K562 (cell line): Measurements from ENCODE around the gene PHEX.

Experiments used
- BACH1 ChIP-seq: fragments of 200-800 bp; sonication (Bioruptor generic); IDR thresholded peaks from 2 replicates; pipeline ENCODE4 v1.6.1; 2016; ENCODE audit warnings: missing genetic modification characterization, missing compliant biosample characterization
- CREB1 ChIP-seq, 2 experiments: sonication (generic) in 1 of 2; formaldehyde crosslinking in 1 of 2; IDR thresholded peaks; 2 replicates each; pipeline versions ENCODE4 v1.6.1 to v1.8.0; 2012 to 2022; ENCODE audit warnings: inconsistent platforms in 1 of 2, mild to moderate bottlenecking in 1 of 2, missing genetic modification reagents in 1 of 2, moderate library complexity in 1 of 2
- EGR1 ChIP-seq: fragments of 450-650 bp; conservative IDR thresholded peaks from 2 replicates; pipeline ENCODE4 v1.6.1; 2017; ENCODE audit warnings: mild to moderate bottlenecking
- POLR2A ChIP-seq: fragments of 450-650 bp; conservative IDR thresholded peaks from 2 replicates; pipeline ENCODE4 v1.6.1; 2016
- POLR2AphosphoS5 ChIP-seq: IDR thresholded peaks from 2 replicates; pipeline ENCODE4 v1.6.1; 2011; ENCODE audit warnings: mild to moderate bottlenecking, low read depth, low read length, moderate library complexity; ENCODE audit not compliant: control insufficient read depth, insufficient read depth
- TF ChIP-seq, protein P1 (sequence below): fragments of 450-650 bp; formaldehyde crosslinking; IDR thresholded peaks from 2 replicates; pipeline ENCODE4 v1.4.0; 2022; ENCODE audit warnings: missing genetic modification characterization

DNA sequence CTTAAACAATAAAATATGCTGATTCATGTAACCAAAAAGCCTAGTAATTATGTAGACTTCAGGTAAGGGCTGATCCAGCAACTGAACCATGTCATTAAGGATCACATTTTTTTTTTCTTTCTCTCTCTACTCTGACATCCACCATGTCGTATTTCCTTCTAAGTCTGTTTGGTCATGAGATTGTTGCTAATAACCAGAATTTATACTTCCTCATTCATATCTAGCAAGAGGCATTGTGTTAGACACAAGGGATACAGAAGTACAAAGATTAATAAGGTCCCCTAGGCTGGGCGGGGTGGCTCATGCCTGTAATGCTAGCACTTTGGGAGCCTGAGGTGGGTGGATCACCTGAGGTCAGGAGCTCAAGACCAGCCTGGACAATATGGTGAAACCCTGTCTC is 24.1 kb downstream of the PHEX start:
- TF ChIP-seq POLR2AphosphoS5 (no peak), BACH1 (tag) (no peak), CREB1 (IDR thresholded peaks at IDR 0.05) (no peak), CREB1 (CRISPR knock-in tag; IDR thresholded peaks at IDR 0.05) (no peak), EGR1 (no peak), POLR2A (no peak)
- TF ChIP-seq, protein P1, sequence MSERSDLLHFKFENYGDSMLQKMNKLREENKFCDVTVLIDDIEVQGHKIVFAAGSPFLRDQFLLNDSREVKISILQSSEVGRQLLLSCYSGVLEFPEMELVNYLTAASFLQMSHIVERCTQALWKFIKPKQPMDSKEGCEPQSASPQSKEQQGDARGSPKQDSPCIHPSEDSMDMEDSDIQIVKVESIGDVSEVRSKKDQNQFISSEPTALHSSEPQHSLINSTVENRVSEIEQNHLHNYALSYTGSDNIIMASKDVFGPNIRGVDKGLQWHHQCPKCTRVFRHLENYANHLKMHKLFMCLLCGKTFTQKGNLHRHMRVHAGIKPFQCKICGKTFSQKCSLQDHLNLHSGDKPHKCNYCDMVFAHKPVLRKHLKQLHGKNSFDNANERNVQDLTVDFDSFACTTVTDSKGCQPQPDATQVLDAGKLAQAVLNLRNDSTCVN (CRISPR knock-in tag), result no peak
